ENCODE data around the gene RASEF.

The RASEF gene

GRCh38 chr9:83062651-83063527 lies at the start of gene RASEF:
RASEF (minus strand) TSS chr9:83063142; CDS start chr9:83062867, 275 bp downstream.
- TF ChIP-seq LEF1 (IDR thresholded peaks at IDR 0.05; ENCODE audit: borderline replicate concordance), result 0 out of 2 replicates have a peak, but pooled peaks have one; percentile 5
- TF ChIP-seq FOXA1 (IDR thresholded peaks at IDR 0.05), result no peak
- 0 out of 2 replicates have a peak, but pooled peaks have one; percentile 7 for TF ChIP-seq CTBP1 (IDR thresholded peaks at IDR 0.05; ENCODE audit: borderline replicate concordance)
- TF ChIP-seq ARNT (IDR thresholded peaks at IDR 0.05), result no peak
- ChIA-PET POLR2A (interaction anchor here (1.2 to 1.3 kb wide), 4 partner anchors 15 to 474 kb away, joined by 3 to 4 read pairs (median 4); no protein-coding TSS in a partner anchor), CTCF (interaction anchor here (1.0 kb wide), 1 partner anchor 204 kb away, joined by 3 read pairs; no protein-coding TSS in a partner anchor)
- peak; percentile 65 for DNase-seq (ENCODE audit: extremely low spot score)

- CTCF ChIA-PET, result no interaction called here
- no peak for DNase-seq (ENCODE audit: extremely low spot score)
- no peak for TF ChIP-seq FOXA1 (IDR thresholded peaks at IDR 0.05)
- TF ChIP-seq ZNF384 (IDR thresholded peaks at IDR 0.05), result no peak
- no peak for TF ChIP-seq TARDBP (IDR thresholded peaks at IDR 0.05)
- no peak for TF ChIP-seq ARNT (IDR thresholded peaks at IDR 0.05)
- no peak for TF ChIP-seq LEF1 (IDR thresholded peaks at IDR 0.05; ENCODE audit: borderline replicate concordance)
- TF ChIP-seq CTBP1 (IDR thresholded peaks at IDR 0.05; ENCODE audit: borderline replicate concordance), result no peak
- no peak for TF ChIP-seq ELF4 (IDR thresholded peaks at IDR 0.05)
- POLR2A ChIA-PET, result no interaction called here
Measured at GRCh38 chr9:83111169-83111568, 48.2 kb upstream of the RASEF start.

- no peak for DNase-seq (ENCODE audit: extremely low spot score)
- CTCF ChIA-PET, result no interaction called here
- POLR2A ChIA-PET, result no interaction called here
Measured at GRCh38 chr9:83109296-83109695, 46.4 kb upstream of the RASEF start.

GRCh38 chr9:83108208-83108607 lies 45.3 kb upstream of the RASEF start:
- TF ChIP-seq NFRKB (IDR thresholded peaks at IDR 0.05) (no peak), HDGF (IDR thresholded peaks at IDR 0.05; ENCODE audit: borderline replicate concordance) (no peak), FOXK2 (IDR thresholded peaks at IDR 0.05) (no peak), ELF4 (IDR thresholded peaks at IDR 0.05) (no peak), SP1 (IDR thresholded peaks at IDR 0.05) (no peak), CTBP1 (IDR thresholded peaks at IDR 0.05; ENCODE audit: borderline replicate concordance) (no peak), LEF1 (IDR thresholded peaks at IDR 0.05; ENCODE audit: borderline replicate concordance) (no peak), ZNF384 (IDR thresholded peaks at IDR 0.05) (no peak), TARDBP (IDR thresholded peaks at IDR 0.05) (no peak), PKNOX1 (IDR thresholded peaks at IDR 0.05) (no peak), SUZ12 (IDR thresholded peaks at IDR 0.05) (no peak), ARNT (IDR thresholded peaks at IDR 0.05) (no peak), L3MBTL2 (conservative IDR thresholded peaks at IDR 0.05) (no peak), BHLHE40 (IDR thresholded peaks at IDR 0.05; ENCODE audit: borderline replicate concordance) (no peak), FOXA1 (IDR thresholded peaks at IDR 0.05) (no peak), FOXM1 (IDR thresholded peaks at IDR 0.05; ENCODE audit: borderline replicate concordance) (no peak)
- no peak for DNase-seq (ENCODE audit: extremely low spot score)
- CTCF ChIA-PET, result no interaction called here
- POLR2A ChIA-PET, result no interaction called here

More at GRCh38 chr9:83109296-83109695, 46.4 kb upstream of the RASEF start:
- TF ChIP-seq SP1 (IDR thresholded peaks at IDR 0.05) (no peak), FOXK2 (IDR thresholded peaks at IDR 0.05) (no peak), HDGF (IDR thresholded peaks at IDR 0.05; ENCODE audit: borderline replicate concordance) (no peak), CTBP1 (IDR thresholded peaks at IDR 0.05; ENCODE audit: borderline replicate concordance) (no peak), ZNF384 (IDR thresholded peaks at IDR 0.05) (no peak), BHLHE40 (IDR thresholded peaks at IDR 0.05; ENCODE audit: borderline replicate concordance) (no peak), PKNOX1 (IDR thresholded peaks at IDR 0.05) (no peak), FOXM1 (IDR thresholded peaks at IDR 0.05; ENCODE audit: borderline replicate concordance) (no peak), LEF1 (IDR thresholded peaks at IDR 0.05; ENCODE audit: borderline replicate concordance) (no peak), TARDBP (IDR thresholded peaks at IDR 0.05) (no peak), SUZ12 (IDR thresholded peaks at IDR 0.05) (no peak), FOXA1 (IDR thresholded peaks at IDR 0.05) (no peak), ELF4 (IDR thresholded peaks at IDR 0.05) (no peak), L3MBTL2 (conservative IDR thresholded peaks at IDR 0.05) (no peak), NFRKB (IDR thresholded peaks at IDR 0.05) (no peak)

- CTCF ChIA-PET, result no interaction called here
- POLR2A ChIA-PET, result no interaction called here
- TF ChIP-seq NFRKB (IDR thresholded peaks at IDR 0.05), result no peak
- no peak for TF ChIP-seq L3MBTL2 (conservative IDR thresholded peaks at IDR 0.05)
- TF ChIP-seq BHLHE40 (IDR thresholded peaks at IDR 0.05; ENCODE audit: borderline replicate concordance), result no peak
- TF ChIP-seq ZNF384 (IDR thresholded peaks at IDR 0.05), result no peak
- no peak for TF ChIP-seq FOXM1 (IDR thresholded peaks at IDR 0.05; ENCODE audit: borderline replicate concordance)
- no peak for TF ChIP-seq FOXK2 (IDR thresholded peaks at IDR 0.05)
- TF ChIP-seq ARNT (IDR thresholded peaks at IDR 0.05), result no peak
- TF ChIP-seq FOXA1 (IDR thresholded peaks at IDR 0.05), result no peak
- no peak for TF ChIP-seq TARDBP (IDR thresholded peaks at IDR 0.05)
- no peak for TF ChIP-seq LEF1 (IDR thresholded peaks at IDR 0.05; ENCODE audit: borderline replicate concordance)
- no peak for TF ChIP-seq SP1 (IDR thresholded peaks at IDR 0.05)
- no peak for DNase-seq (ENCODE audit: extremely low spot score)
Measured at GRCh38 chr9:83106772-83107171, 43.8 kb upstream of the RASEF start.

- POLR2A ChIA-PET, result no interaction called here
- no peak for DNase-seq (ENCODE audit: extremely low spot score)
- CTCF ChIA-PET, result no interaction called here
- no peak for TF ChIP-seq FOXA1 (IDR thresholded peaks at IDR 0.05)
- no peak for TF ChIP-seq LEF1 (IDR thresholded peaks at IDR 0.05; ENCODE audit: borderline replicate concordance)
- TF ChIP-seq FOXM1 (IDR thresholded peaks at IDR 0.05; ENCODE audit: borderline replicate concordance), result no peak
Measured at GRCh38 chr9:83106263-83106662, 43.3 kb upstream of the RASEF start.

All from HEK293T (cell line).